Measurements from ENCODE around the gene ITGA2. TPM values are rescaled to one million over a fixed set of nuclear protein-coding genes. Genes with fewer than 3 reads are reported as not detected.

Gene ITGA2
- polyA plus RNA-seq, 1 experiment: 5.3 TPM

DNA sequence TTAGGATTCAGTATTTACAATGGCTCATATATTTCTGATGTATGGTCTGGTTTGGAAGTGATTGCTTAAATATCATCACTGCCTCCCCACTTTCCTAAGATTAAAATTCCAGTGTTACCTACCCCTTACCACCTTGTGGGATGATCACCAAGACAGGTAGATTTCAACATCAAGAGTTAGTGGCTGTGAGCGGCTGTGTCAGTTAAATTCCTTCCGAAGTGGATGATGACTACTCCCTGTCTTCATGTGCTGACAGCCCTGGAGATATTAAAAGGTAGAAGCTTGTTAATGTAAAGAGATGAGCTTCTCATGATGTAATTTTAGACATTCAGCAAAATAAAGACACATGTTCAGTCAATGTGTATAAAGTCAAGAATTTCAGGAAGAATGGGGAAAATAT, 4.2 kb downstream of the ITGA2 start:
- CTCF ChIA-PET: no interaction called here
- no peaks in the 10 kb centered on the region for H3K36me3 ChIP-seq (ENCODE audit: control insufficient read depth, insufficient read depth, low read length)
- H3K27me3 ChIP-seq (ENCODE audit: control insufficient read depth, insufficient read depth, low read length): no peaks in the 10 kb centered on the region
- no peak for DNase-seq (ENCODE audit: low read depth)
- TF ChIP-seq, protein P1, sequence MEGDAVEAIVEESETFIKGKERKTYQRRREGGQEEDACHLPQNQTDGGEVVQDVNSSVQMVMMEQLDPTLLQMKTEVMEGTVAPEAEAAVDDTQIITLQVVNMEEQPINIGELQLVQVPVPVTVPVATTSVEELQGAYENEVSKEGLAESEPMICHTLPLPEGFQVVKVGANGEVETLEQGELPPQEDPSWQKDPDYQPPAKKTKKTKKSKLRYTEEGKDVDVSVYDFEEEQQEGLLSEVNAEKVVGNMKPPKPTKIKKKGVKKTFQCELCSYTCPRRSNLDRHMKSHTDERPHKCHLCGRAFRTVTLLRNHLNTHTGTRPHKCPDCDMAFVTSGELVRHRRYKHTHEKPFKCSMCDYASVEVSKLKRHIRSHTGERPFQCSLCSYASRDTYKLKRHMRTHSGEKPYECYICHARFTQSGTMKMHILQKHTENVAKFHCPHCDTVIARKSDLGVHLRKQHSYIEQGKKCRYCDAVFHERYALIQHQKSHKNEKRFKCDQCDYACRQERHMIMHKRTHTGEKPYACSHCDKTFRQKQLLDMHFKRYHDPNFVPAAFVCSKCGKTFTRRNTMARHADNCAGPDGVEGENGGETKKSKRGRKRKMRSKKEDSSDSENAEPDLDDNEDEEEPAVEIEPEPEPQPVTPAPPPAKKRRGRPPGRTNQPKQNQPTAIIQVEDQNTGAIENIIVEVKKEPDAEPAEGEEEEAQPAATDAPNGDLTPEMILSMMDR (IDR thresholded peaks at IDR 0.05; ENCODE audit: insufficient read depth, low read depth, low read length): no peak
- no peak overlapping the region for H3K4me3 ChIP-seq (ENCODE audit: low read depth, low read length)
- POLR2A ChIA-PET: no interaction called here

DNA sequence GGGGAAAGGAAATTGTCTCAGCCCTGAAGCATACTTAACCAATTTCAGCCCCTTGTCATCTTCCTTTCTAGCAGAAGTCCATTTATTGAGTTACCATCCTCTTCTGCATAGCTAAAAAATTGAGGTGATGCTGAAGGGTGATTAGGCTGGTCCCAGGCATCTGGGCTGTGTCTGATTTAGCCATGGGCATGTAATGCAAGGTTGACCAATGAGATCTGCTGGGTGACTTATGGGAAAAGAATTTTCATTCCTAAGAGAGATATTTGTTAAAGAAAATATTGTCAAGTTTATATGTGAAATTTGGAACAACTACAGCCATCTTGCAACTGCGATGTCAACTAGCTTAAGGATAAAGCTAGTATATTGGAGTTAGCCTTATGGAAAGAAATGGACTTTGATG, 5.1 kb downstream of the ITGA2 start:
- no peak overlapping the region for H3K4me3 ChIP-seq (ENCODE audit: low read depth, low read length)
- ChIA-PET POLR2A (no interaction called here), CTCF (no interaction called here)
- H3K27me3 ChIP-seq (ENCODE audit: control insufficient read depth, insufficient read depth, low read length): no peaks in the 10 kb centered on the region
- TF ChIP-seq, protein P1 (IDR thresholded peaks at IDR 0.05; ENCODE audit: insufficient read depth, low read depth, low read length): no peak
- DNase-seq (ENCODE audit: low read depth): no peak
- no peaks in the 10 kb centered on the region for H3K36me3 ChIP-seq (ENCODE audit: control insufficient read depth, insufficient read depth, low read length)

DNA sequence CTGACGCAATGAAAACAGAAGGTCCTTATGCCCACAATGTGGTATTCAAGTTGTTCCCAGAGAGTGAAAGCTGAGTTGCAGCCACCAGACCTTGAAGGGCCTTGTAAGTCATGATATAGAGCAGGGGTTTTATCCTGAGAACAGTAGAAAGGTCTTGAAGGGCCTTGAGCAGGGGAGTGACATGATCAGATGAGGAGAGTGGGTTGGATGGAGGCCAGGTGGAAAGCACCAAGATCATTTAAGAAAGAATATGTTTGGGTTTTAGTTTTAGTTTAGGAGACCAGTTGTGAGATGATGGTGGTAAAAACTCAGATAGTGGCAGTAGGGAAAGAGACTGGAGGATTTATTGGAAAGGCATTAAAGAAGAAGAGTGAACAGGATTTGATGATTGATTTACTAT, 5.9 kb downstream of the ITGA2 start:
- Histone ChIP-seq H3K4me3 (ENCODE audit: low read depth, low read length) (no peak overlapping the region), H3K27me3 (ENCODE audit: control insufficient read depth, insufficient read depth, low read length) (no peaks in the 10 kb centered on the region), H3K36me3 (ENCODE audit: control insufficient read depth, insufficient read depth, low read length) (no peaks in the 10 kb centered on the region)
- DNase-seq (ENCODE audit: low read depth): no peak
- CTCF ChIA-PET: no interaction called here
- TF ChIP-seq, protein P1 (IDR thresholded peaks at IDR 0.05; ENCODE audit: insufficient read depth, low read depth, low read length): no peak
- POLR2A ChIA-PET: no interaction called here

DNA sequence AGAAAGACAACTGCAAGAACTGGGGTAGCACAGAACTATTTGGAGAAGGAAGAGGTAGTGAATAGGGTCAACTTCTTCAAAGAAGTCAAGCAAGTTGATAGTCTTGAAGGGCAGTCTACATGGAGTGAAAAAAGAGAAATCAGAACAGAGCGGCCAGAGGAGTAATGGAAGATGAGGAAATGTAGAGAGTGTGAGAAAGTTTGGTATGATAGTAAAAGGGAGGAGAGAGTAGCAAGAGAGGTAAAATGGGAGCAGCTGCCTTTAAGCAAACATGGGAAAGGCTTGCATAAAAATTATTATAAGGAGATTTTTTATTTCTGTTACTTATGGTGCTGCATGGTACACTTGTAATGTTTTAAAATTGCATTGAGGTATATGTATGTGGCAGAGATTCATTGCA, 6.8 kb downstream of the ITGA2 start:
- ChIA-PET POLR2A (no interaction called here), CTCF (interaction anchor here (0.7 to 2.1 kb wide), 4 partner anchors 11 to 48 kb away, joined by 3 to 8 read pairs (median 4); no protein-coding TSS in a partner anchor)
- TF ChIP-seq, protein P1 (IDR thresholded peaks at IDR 0.05; ENCODE audit: insufficient read depth, low read depth, low read length): no peak
- Histone ChIP-seq H3K27me3 (ENCODE audit: control insufficient read depth, insufficient read depth, low read length) (no peaks in the 10 kb centered on the region), H3K4me3 (ENCODE audit: low read depth, low read length) (no peak overlapping the region), H3K36me3 (ENCODE audit: control insufficient read depth, insufficient read depth, low read length) (no peaks in the 10 kb centered on the region)
- DNase-seq (ENCODE audit: low read depth): no peak

DNA sequence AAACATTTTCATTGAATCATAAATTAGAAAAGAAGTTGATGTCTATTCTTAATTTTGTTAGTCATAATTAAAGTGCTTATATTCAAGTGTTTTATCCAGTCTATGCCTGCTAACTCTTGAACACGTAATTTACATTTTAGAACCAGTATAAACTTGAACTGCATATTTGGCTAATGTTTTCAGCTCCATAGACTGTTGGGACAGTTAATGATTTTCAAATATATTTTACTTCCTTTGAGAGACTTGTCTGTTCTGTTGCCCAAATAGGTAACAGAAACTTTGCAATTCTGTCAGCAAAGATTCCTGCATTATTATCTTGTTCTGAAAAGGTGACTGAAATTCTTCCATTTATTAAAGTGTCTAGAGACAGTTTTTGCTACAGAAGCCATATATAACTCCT, 7.8 kb downstream of the ITGA2 start:
- DNase-seq (ENCODE audit: low read depth): no peak
- H3K4me3 ChIP-seq (ENCODE audit: low read depth, low read length): no peak overlapping the region
- CTCF ChIA-PET: interaction anchor here (1.2 to 2.1 kb wide), 2 partner anchors 10 to 49 kb away, joined by 4 to 8 read pairs; no protein-coding TSS in a partner anchor
- no peaks in the 10 kb centered on the region for H3K36me3 ChIP-seq (ENCODE audit: control insufficient read depth, insufficient read depth, low read length)
- POLR2A ChIA-PET: no interaction called here
- no peaks in the 10 kb centered on the region for H3K27me3 ChIP-seq (ENCODE audit: control insufficient read depth, insufficient read depth, low read length)
- TF ChIP-seq, protein P1 (IDR thresholded peaks at IDR 0.05; ENCODE audit: insufficient read depth, low read depth, low read length): no peak
